ENCODE results near the gene MCC.

The MCC gene

DNA sequence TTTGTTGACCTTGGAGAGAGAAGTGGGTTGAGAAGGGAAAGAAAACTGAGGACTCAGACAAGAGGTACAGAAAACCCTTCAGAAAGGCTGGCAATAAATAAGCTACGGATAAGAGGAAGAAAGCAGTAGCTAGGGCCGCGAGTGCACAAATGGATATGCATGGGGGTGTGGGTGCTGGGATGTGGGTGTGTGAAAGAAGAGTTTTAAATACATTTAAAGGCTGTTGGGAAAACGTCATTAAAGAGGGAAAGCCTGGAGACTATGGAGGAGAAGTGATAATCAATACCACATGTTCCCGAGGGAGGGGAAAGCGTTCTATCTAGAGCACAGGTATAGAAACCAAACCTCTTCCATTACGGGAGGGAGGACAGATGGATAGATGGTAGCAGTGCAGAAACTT is 230.7 kb downstream of the MCC start:
- TF ChIP-seq, protein P1, sequence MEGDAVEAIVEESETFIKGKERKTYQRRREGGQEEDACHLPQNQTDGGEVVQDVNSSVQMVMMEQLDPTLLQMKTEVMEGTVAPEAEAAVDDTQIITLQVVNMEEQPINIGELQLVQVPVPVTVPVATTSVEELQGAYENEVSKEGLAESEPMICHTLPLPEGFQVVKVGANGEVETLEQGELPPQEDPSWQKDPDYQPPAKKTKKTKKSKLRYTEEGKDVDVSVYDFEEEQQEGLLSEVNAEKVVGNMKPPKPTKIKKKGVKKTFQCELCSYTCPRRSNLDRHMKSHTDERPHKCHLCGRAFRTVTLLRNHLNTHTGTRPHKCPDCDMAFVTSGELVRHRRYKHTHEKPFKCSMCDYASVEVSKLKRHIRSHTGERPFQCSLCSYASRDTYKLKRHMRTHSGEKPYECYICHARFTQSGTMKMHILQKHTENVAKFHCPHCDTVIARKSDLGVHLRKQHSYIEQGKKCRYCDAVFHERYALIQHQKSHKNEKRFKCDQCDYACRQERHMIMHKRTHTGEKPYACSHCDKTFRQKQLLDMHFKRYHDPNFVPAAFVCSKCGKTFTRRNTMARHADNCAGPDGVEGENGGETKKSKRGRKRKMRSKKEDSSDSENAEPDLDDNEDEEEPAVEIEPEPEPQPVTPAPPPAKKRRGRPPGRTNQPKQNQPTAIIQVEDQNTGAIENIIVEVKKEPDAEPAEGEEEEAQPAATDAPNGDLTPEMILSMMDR (IDR thresholded peaks at IDR 0.05) = no peak

DNA sequence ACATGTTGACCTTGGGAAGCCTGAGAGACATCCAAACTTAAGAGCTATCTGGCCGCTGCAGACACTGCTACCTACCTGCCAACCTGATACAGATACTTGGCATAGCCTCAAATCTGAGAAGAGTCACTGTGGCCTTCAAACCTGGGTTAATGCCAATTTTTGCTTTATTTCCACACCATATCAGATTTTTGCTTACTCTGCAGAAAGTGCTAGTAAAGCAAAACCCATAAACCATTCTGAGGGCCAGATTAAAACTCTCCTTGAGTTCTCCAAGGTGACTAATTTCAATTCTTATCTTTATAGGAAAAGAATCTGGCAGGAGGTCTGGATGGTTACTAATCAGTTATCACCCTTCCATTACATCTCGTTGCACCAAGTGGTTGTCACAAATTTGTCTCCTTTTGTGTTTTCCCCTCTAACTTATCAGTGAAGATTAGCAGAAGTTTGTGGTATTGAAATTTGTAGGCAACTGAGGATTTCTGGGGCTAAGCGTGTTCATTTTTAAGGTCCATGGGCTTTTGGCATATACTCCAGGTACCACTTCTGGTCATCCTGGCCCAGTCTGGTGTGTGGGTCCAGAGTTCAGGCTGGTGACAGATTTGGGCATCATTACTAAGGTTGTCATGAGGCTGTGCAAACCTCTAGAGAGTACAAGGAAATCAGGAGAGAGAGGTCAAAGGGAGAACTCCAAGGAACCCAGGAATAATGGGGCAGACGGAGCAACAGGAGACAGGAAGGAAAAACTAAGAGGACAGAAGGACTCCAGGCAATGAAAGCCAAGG is 231.4 kb downstream of the MCC start:
- TF ChIP-seq, protein P1 (IDR thresholded peaks at IDR 0.05) = no peak

DNA sequence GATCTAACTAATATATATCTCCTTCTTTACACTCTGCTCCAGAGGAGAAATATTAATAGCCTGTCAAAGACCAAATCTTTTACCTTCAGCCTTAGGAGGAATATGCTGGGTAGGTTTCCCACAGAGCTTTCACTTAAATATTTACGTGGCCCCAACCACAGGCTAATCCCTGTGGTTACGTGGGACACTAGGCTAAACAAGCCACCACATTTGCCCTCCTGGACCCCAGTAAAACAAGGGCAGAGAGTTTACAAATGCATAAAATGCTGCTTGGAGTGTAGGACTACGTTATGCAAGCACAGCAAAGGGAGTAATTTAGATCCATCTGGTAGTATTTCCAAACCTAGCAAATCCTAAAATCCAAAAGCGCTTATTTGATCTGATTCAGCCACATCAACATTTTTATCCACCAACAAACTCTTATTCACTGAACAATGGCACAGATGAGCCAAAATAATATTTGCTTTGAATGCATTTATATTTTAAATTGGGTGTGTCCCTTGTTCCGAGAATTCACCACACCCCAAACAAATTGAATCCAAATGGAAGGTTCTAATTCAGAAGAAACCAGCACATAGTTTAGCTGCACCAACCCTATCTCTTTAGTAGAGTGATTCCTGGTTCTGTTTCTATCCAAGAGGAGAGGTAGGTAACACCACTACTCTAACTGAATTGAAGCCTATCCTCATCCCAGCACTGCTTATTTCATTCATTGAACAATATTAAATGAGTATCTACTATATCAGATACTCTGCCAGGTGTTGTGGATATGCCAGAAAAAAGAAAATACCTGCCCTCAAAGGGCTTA is 232.5 kb downstream of the MCC start:
- TF ChIP-seq, protein P1 (IDR thresholded peaks at IDR 0.05) = no peak

GRCh38 chr5:113255105-113255504 is 233.1 kb downstream of the MCC start:
- TF ChIP-seq, protein P1 (IDR thresholded peaks at IDR 0.05) = no peak

DNA sequence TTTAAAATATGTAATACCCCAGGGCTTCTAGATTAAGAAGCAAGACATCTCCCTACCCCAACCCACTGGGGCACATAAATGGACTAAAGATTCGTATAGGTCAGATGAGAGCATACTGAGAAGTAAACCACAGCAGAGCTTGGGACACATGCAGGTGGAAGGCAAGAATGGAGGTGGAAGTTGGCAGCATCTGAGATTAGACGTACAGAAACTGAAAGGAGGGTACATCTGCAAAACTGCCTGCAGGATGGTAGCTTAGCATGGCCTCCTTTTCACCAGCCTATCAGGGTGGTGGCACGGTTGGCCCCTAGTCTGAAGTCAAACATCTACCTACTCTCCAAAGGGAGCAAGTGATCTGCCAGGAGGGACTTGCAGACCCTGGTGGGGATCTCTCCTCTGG is 235.2 kb downstream of the MCC start:
- TF ChIP-seq, protein P1 (IDR thresholded peaks at IDR 0.05) = no peak

DNA sequence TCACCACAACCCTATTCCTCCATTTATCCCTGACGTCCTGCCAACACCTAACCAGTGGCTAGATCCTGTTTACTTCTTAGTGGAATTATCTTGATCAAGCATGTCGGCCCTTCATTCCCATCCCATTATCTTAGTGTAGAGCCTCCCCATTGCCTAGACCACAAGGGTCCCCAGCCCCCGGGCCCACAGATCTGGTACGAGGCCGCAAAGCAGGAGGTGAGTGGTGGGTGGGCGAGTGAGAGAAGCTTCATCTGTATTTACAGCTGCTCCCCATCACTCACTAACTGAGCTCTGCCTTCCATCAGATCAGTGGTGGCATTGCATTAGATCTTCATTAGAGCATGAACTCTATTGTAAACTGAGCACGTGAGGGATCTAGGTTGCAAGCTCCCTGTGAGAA is 236.2 kb downstream of the MCC start:
- TF ChIP-seq, protein P1 (IDR thresholded peaks at IDR 0.05) = no peak

DNA sequence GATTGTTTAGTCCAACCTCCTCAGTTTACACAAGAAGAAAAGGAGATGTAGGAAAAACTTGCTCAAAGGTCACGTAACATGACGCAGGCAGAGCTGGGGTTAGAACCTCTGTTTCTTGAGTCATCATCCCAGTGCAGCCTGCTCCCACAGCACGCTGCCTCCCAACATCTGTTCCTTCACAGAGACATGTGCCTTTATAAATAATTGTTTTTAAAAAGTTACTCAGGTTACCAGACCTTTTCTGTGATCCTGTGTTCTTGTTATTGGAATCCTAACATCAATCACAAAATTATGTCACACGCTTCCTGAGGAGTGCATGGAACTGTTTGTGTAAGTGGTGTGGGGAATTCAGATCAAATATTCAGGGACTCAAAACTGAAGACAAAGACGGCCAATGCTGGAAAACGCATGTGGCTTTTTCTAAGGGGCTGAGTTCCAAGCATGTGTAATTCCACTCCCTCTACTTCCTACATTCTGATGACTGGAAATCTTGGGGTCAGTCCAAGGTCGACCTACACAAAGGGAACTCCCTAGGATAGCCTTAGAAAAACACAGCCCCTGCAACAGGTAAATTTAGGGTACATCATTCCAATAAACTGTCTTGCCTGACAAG is 237.8 kb downstream of the MCC start:
- TF ChIP-seq, protein P1 (IDR thresholded peaks at IDR 0.05) = no peak
